DMS153 (cell line): ENCODE data around the gene STRADA.

Source experiments
- DNase-seq: peaks from one replicate; lab custom pipeline; 2025; lab: John Stamatoyannopoulos, UW

The STRADA gene

GRCh38 chr17:63682441-63682840, 59.2 kb downstream of the STRADA start:
- no peak for DNase-seq

- no peak for DNase-seq
These were observed 60.1 kb downstream of the STRADA start for GRCh38 chr17:63681530-63681929.

- no peak for DNase-seq
These were observed 60.9 kb downstream of the STRADA start for GRCh38 chr17:63680700-63681099.

DNA sequence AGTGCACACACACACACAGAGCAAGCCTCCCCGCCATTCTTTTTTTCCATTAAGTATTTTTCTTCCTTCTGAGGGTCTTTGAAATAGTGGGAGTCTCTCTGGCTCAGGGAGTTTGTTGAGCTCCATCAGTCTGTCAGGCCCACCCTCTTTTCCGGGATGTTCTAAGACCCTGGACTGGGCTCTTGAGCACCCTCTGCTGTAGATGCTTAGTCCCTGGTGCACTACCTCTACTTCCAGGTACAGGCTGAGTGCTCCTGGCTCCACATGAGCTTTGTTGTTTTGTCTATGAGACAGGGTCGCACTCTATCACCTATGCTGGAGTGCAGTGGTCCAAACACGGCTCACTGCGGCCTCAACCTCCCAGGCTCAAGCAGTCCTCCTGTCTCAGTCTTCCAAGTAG, 62.4 kb downstream of the STRADA start:
- no peak for DNase-seq

DNA sequence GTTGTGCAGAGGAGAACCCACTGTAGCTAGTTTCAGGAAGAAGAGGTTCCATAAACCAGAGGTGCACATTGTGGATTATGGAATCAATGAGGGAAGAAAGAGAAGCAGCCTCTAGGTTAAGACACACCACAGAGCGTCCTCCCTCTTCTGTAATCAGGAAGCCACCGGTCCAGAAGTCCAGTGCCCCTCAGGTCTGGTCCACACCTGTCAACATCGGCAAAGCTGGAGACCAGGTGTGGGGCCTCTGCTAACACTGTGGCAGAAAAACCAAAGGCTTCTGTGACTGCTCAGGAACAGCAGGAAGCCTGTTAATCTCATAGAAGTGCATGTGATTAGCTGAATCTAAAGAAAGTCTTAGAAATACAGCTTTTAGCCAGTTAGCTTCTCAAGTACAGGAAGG, 65.0 kb downstream of the STRADA start:
- no peak for DNase-seq

GRCh38 chr17:63675607-63676546, 65.7 kb downstream of the STRADA start:
- DNase-seq, result peak; percentile 88

DNA sequence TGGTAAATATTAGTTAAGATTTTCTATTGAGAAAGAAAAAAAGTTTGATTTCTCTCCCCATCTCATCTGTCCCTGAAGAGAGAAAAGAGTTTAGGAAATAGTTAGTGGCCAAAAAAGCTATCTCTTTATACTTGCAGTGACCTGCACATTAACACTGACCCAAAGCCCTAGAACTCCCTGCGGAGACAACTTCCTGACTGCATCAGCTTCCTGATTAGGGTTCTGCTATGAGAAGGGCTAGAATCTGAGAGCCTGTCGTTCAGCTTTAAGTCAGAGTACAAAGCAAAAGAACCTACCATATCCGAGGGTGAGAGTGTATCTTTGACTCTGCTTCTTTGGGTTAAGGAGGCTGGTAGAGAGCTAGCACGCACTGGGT, 66.4 kb downstream of the STRADA start:
- no peak for DNase-seq

GRCh38 chr17:63672856-63673255, 68.7 kb downstream of the STRADA start:
- DNase-seq, result no peak

GRCh38 chr17:63665527-63666214, 75.9 kb downstream of the STRADA start:
- DNase-seq, result no peak

- no peak for DNase-seq
These were observed 81.7 kb downstream of the STRADA start for GRCh38 chr17:63659850-63660249.

GRCh38 chr17:63658366-63658765, 83.2 kb downstream of the STRADA start:
- no peak for DNase-seq

DNA sequence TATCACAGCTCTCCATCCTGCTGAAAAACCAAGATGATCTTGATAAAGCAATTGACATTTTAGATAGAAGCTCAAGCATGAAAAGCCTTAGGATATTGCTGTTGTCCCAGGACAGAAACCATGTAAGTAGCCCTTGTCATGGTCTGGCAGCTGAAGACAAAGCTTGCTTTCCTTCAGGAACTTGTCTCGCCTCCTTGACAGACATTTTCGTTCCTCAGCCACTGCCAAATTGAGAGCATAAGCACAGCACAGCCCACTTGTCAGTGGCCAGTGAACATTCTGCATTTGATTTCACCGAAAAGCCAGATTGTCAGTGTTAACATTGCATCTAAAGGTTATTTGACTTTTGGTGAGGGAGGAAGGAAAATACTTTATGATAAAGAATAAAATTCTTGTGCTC, 83.8 kb downstream of the STRADA start:
- DNase-seq, result no peak

DNA sequence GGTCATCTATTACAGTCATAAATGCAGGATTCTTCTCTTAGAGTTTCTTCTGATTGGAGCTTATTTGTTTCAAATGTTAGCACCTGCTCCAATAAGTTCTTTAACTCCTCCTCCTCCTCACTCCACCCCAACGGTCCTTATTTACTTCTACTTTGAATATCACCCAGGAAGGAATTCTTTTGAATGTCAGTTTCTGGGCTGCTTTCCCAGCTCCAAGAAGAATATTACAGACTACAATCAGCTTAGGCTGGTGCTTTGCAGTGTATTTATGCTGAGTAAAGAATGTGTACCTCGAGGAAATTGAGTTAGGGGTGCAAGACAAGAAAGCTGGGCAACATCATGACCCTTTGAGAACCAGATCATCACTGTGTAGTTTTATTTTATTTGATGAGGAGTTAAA, 88.5 kb downstream of the STRADA start:
- DNase-seq, result no peak
